ES-I3 (cell line): ENCODE measurements around the gene EVA1C.

Experiments
- H3K36me3 ChIP-seq: 2 replicates; pipeline ENCODE4 v1.6.1; 2013; ENCODE audit warnings: mild to moderate bottlenecking, low read length, control low read depth, moderate library complexity; ENCODE audit not compliant: insufficient read depth
- H3K4me1 ChIP-seq: 2 replicates; pipeline ENCODE4 v1.6.1; 2013; ENCODE audit warnings: mild to moderate bottlenecking, control low read depth, low read length; ENCODE audit not compliant: insufficient read depth
- H3K9ac ChIP-seq: 2 replicates; pipeline ENCODE4 v1.6.1; 2013; ENCODE audit warnings: low read depth, mild to moderate bottlenecking, low read length, moderate library complexity
- H3K9me3 ChIP-seq: 2 replicates; pipeline ENCODE4 v1.6.1; 2013; ENCODE audit warnings: mild to moderate bottlenecking, low read length, moderate library complexity; ENCODE audit not compliant: control insufficient read depth, insufficient read depth

Gene EVA1C

GRCh38 chr21:32474179-32475059 is 61.9 kb downstream of the EVA1C start:
- H3K9ac ChIP-seq = no peak overlapping the region
- H3K36me3 ChIP-seq = no peaks in the 10 kb centered on the region
- H3K4me1 ChIP-seq = no peaks in the 10 kb centered on the region
- no peaks in the 10 kb centered on the region for H3K9me3 ChIP-seq

GRCh38 chr21:32475162-32475812 is 62.8 kb downstream of the EVA1C start:
- no peaks in the 10 kb centered on the region for H3K36me3 ChIP-seq
- no peaks in the 10 kb centered on the region for H3K4me1 ChIP-seq
- no peak overlapping the region for H3K9ac ChIP-seq
- H3K9me3 ChIP-seq = no peaks in the 10 kb centered on the region

- H3K4me1 ChIP-seq = 0 out of 2 replicates have a peak, but pooled peaks cover 3% of the 10 kb centered on the region
- no peaks in the 10 kb centered on the region for H3K36me3 ChIP-seq
- no peaks in the 10 kb centered on the region for H3K9me3 ChIP-seq
- no peak overlapping the region for H3K9ac ChIP-seq
These were observed 64.3 kb downstream of the EVA1C start for GRCh38 chr21:32476661-32477423.

GRCh38 chr21:32477424-32477745 is 64.9 kb downstream of the EVA1C start:
- no peak overlapping the region for H3K9ac ChIP-seq
- 0 out of 2 replicates have a peak, but pooled peaks cover 6% of the 10 kb centered on the region for H3K4me1 ChIP-seq
- H3K9me3 ChIP-seq = no peaks in the 10 kb centered on the region
- no peaks in the 10 kb centered on the region for H3K36me3 ChIP-seq

GRCh38 chr21:32481875-32482408 is 69.4 kb downstream of the EVA1C start:
- H3K9me3 ChIP-seq = no peaks in the 10 kb centered on the region
- H3K4me1 ChIP-seq = 0 out of 2 replicates have a peak, but pooled peaks cover 6% of the 10 kb centered on the region
- no peak overlapping the region for H3K9ac ChIP-seq
- H3K36me3 ChIP-seq = no peaks in the 10 kb centered on the region

GRCh38 chr21:32482565-32483292 is 70.2 kb downstream of the EVA1C start:
- no peaks in the 10 kb centered on the region for H3K9me3 ChIP-seq
- H3K9ac ChIP-seq = no peak overlapping the region
- H3K36me3 ChIP-seq = no peaks in the 10 kb centered on the region
- 0 out of 2 replicates have a peak, but pooled peaks cover 6% of the 10 kb centered on the region for H3K4me1 ChIP-seq

GRCh38 chr21:32483293-32483595 is 70.7 kb downstream of the EVA1C start:
- H3K36me3 ChIP-seq = no peaks in the 10 kb centered on the region
- no peak overlapping the region for H3K9ac ChIP-seq
- no peaks in the 10 kb centered on the region for H3K9me3 ChIP-seq
- H3K4me1 ChIP-seq = 0 out of 2 replicates have a peak, but pooled peaks cover 6% of the 10 kb centered on the region

- H3K9ac ChIP-seq = no peak overlapping the region
- H3K4me1 ChIP-seq = 0 out of 2 replicates have a peak, but pooled peaks cover 6% of the 10 kb centered on the region
- no peaks in the 10 kb centered on the region for H3K36me3 ChIP-seq
- no peaks in the 10 kb centered on the region for H3K9me3 ChIP-seq
These were observed 72.3 kb downstream of the EVA1C start for GRCh38 chr21:32484706-32485380.

- H3K36me3 ChIP-seq = no peaks in the 10 kb centered on the region
- H3K9ac ChIP-seq = no peak overlapping the region; the same call in 1 of the 2 replicates
- no peaks in the 10 kb centered on the region for H3K9me3 ChIP-seq
- H3K4me1 ChIP-seq = peaks cover 27% of the 10 kb centered on the region
These were observed 79.9 kb downstream of the EVA1C start for GRCh38 chr21:32492376-32492775.

GRCh38 chr21:32494934-32495709 is 82.6 kb downstream of the EVA1C start:
- no peaks in the 10 kb centered on the region for H3K36me3 ChIP-seq
- H3K9ac ChIP-seq = no peak overlapping the region

GRCh38 chr21:32496568-32496967 is 84.1 kb downstream of the EVA1C start:
- Histone ChIP-seq H3K4me1 (peaks cover 31% of the 10 kb centered on the region), H3K9ac (no peak overlapping the region), H3K9me3 (no peaks in the 10 kb centered on the region), H3K36me3 (no peaks in the 10 kb centered on the region)

More at GRCh38 chr21:32494934-32495709, 82.6 kb downstream of the EVA1C start:
- no peaks in the 10 kb centered on the region for H3K9me3 ChIP-seq
- peaks cover 31% of the 10 kb centered on the region for H3K4me1 ChIP-seq

- no peak overlapping the region for H3K9ac ChIP-seq
- no peaks in the 10 kb centered on the region for H3K9me3 ChIP-seq
- peaks cover 18% of the 10 kb centered on the region for H3K4me1 ChIP-seq
- H3K36me3 ChIP-seq = no peaks in the 10 kb centered on the region
These were observed 86.9 kb downstream of the EVA1C start for GRCh38 chr21:32499249-32500055.
